ENCODE results near the gene DEFB113. TPM values are rescaled to one million over a fixed set of nuclear protein-coding genes. Genes with fewer than 3 reads are reported as not detected.

The DEFB113 gene
- total and polyA plus RNA-seq, 10 of the 15 experiments (the other 5 are each of a cell fraction or from before 2014, with no cell fraction given): not detected

- Histone ChIP-seq H4K20me1 (ENCODE audit: control insufficient read depth, insufficient read depth) (no peaks in the 10 kb centered on the region), H3K4me3 (no peak overlapping the region), H3K27ac (ENCODE audit: control insufficient read depth, insufficient read depth) (no peak overlapping the region), H3K27me3 (replicated peaks in 1 of 2; ENCODE audit: control insufficient read depth in 2 of 2, insufficient read depth in 2 of 2, low read length in 1 of 2) (no peaks in the 10 kb centered on the region), H3K9ac (ENCODE audit: control insufficient read depth, insufficient read depth, low read length) (no peak overlapping the region), H3K4me1 (ENCODE audit: control insufficient read depth, insufficient read depth, low read length) (no peaks in the 10 kb centered on the region; the same call in none of the 2 replicates), H2AFZ (ENCODE audit: control insufficient read depth, low read depth, low read length) (no peak overlapping the region), H3K4me2 (ENCODE audit: control insufficient read depth, insufficient read depth) (no peak overlapping the region), H3K79me2 (ENCODE audit: control insufficient read depth, insufficient read depth, low read length) (no peaks in the 10 kb centered on the region), H3K36me3 (ENCODE audit: control insufficient read depth in 2 of 2, insufficient read depth in 2 of 2, low read length in 1 of 2) (no peaks in the 10 kb centered on the region), H3K9me3 (replicated peaks; ENCODE audit: control insufficient read depth, insufficient read depth, low read length) (no peaks in the 10 kb centered on the region)
- intact Hi-C loops (cut with micrococcal nuclease; ENCODE audit: unreplicated experiment): no loop called here
- RAD21 ChIA-PET (ENCODE audit: unreplicated experiment): no interaction called here
- DNase-seq (ENCODE audit: low read depth, low spot score) (peak; percentile 23), ATAC-seq (peak; percentile 56), FAIRE-seq (no peak)
- SMC1A ChIA-PET (ENCODE audit: uncharacterized antibody, unreplicated experiment): no interaction called here
- POLR2A ChIA-PET: no interaction called here
- no TSS peak for BruUV-seq (replicated peaks)
- 0% methylated on average over 1 of the region's 1 CpG for WGBS (ENCODE audit: insufficient coverage, insufficient replicate concordance, low lambda C conversion rate, missing lambda C conversion rate)
- in situ Hi-C loops (cut with MboI): no loop called here
- TF ChIP-seq ZNF687 (IDR thresholded peaks at IDR 0.05): no peak
- no peak for TF ChIP-seq LARP7 (IDR thresholded peaks at IDR 0.05)
- peak; percentile 74 for TF ChIP-seq CREB1 (IDR thresholded peaks at IDR 0.05; ENCODE audit: low read depth)
- TF ChIP-seq YBX1 (IDR thresholded peaks at IDR 0.05): no peak
- 0 out of 2 replicates have a peak, but pooled peaks have one; percentile 23 for TF ChIP-seq CREM (IDR thresholded peaks at IDR 0.05; ENCODE audit: low read depth)
- TF ChIP-seq CBFB (IDR thresholded peaks at IDR 0.05; ENCODE audit: low read depth): no peak
- no peak for TF ChIP-seq ZSCAN29 (IDR thresholded peaks at IDR 0.05)
- 0 out of 2 replicates have a peak, but pooled peaks have one; percentile 18 for TF ChIP-seq RUNX3 (IDR thresholded peaks at IDR 0.05; ENCODE audit: low read length)
- no peak for TF ChIP-seq SKIL (IDR thresholded peaks at IDR 0.05; ENCODE audit: low read depth, poor library complexity, severe bottlenecking)
- no peak for TF ChIP-seq SMAD5 (IDR thresholded peaks at IDR 0.05; ENCODE audit: low read depth)
- no peak for TF ChIP-seq ZNF274 (IDR thresholded peaks at IDR 0.05; ENCODE audit: insufficient read depth, insufficient read length)
- no peak for TF ChIP-seq NFYA (IDR thresholded peaks at IDR 0.05; ENCODE audit: borderline replicate concordance, low read depth, low read length)
- TF ChIP-seq NFIC (IDR thresholded peaks at IDR 0.05; ENCODE audit: low read depth, low read length): peak; percentile 23; the same call in 1 of the 2 replicates
- no peak for TF ChIP-seq IKZF2 (IDR thresholded peaks at IDR 0.05)
- peak; percentile 66 for TF ChIP-seq JUNB (IDR thresholded peaks at IDR 0.05)
- no peak for TF ChIP-seq BHLHE40 (IDR thresholded peaks at IDR 0.05; ENCODE audit: borderline replicate concordance in 1 of 2, low read depth in 2 of 2, low read length in 1 of 2)
- TF ChIP-seq NBN (IDR thresholded peaks at IDR 0.05): no peak
- CTCF ChIA-PET: interaction anchor here (1.0 kb wide), 1 partner anchor 12 kb away, joined by 4 read pairs; no protein-coding TSS in a partner anchor
Measured at GRCh38 chr6:49980898-49981297, 11.5 kb upstream of the DEFB113 start.

Measured in GM12878 (cell line).